22Rv1 (cell line): ENCODE results near the gene KIAA1217.

Experiments used
- CTCF ChIP-seq: fragments of 450-650 bp; IDR thresholded peaks from 2 replicates; pipeline ENCODE4 v1.5.1; 2017; ENCODE audit warnings: mild to moderate bottlenecking
- ZFX ChIP-seq: fragments of 450-650 bp; IDR thresholded peaks from 2 replicates; pipeline ENCODE4 v1.6.1; 2017; ENCODE audit warnings: antibody characterized with exemption, borderline replicate concordance

GRCh38 chr10:24390746-24391145, 181.8 kb downstream of the KIAA1217 start:
- TF ChIP-seq CTCF = no peak
- TF ChIP-seq ZFX = no peak
